ENCODE measurements around the gene TET2.
"Not testable (repeated sequence)": the region's sequence is repeated elsewhere in the genome, so short reads cannot be mapped to it uniquely, and the experiment has no call there.

Gene TET2

GRCh38 chr4:105241451-105241850 is 94.8 kb downstream of the TET2 start:
- DNase-seq = no peak

DNA sequence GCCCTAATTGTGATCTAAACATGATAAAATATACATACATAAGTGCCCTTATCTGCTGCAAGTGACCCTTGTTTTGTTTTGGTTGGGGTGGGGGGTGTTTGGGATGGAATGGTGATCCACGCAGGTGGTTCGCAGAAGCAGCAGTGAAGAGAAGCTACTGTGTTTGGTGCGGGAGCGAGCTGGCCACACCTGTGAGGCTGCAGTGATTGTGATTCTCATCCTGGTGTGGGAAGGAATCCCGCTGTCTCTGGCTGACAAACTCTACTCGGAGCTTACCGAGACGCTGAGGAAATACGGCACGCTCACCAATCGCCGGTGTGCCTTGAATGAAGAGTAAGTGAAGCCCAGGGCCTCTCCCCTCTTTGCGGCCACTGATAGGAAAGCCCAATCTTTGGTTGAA is 96.8 kb downstream of the TET2 start:
- no peak for DNase-seq

DNA sequence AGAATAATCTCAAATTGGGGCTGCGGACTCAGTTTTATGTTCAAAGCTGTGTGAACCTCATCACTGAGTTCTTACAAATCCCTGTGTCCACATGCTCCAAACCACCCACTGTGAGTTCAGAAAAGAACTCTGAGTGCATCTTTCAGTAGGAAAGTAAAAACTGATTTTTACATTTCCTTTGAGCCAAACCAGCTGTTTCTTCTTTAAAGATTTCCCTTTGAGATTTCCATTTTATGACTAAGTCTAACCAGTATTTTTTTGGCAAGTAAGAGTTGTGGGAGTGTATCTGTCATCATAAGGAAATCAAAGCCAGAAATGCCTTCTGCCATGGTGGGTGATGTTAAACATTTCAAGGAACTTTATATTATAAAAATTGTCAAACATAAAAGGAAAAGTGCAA is 100.0 kb downstream of the TET2 start:
- no peak for DNase-seq

GRCh38 chr4:105248613-105249012 is 101.9 kb downstream of the TET2 start:
- no peak for DNase-seq

DNA sequence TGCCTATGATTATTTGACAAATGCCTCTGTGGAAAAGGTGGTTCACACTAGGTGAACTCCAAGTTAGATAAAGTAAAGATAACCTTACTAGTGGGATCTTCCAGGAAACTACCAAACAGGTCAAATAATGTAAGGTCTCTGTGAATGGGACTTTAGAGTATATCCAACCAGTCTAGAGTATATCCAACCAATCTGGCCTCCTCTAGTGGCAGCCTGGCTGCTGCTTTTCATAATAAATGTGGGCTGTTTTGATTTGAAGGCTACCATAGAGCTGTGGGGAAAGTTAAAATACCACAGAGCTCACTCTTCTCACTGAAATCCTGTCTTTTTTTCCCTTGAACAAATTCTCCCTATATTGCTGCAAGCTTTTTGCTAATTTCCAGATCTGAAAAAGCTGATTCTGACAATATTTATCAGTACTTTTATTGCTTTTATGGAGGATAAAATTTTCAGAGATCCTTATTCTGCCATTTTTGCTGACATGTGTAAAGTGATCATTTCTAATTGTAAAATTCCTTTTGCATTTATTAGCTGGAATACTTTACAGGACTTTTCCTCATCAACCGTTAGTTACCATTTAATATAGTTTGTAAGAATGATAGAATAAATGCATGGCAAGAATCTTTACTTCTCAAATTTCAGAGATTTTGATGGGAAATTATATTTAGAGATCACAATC is 111.3 kb downstream of the TET2 start:
- DNase-seq = no peak

DNA sequence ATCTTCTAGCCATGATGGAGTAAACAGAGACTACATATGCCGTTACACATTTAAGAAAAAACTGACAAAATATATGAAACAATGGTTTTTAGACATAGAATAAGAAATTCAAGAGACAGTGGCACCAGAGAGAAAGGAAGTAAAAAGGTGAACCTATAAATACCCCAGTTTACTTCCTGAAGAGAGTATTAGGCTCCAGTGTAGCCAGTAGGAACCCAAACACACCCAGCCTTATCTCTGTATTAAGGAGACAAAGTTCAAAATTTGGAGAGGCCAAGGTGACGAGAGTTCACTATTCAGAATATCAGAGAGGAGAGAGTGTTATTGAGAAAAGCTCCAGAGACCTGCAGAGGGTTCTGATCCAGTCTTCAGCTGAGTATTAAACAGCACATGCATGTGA is 119.0 kb downstream of the TET2 start:
- no peak for DNase-seq

DNA sequence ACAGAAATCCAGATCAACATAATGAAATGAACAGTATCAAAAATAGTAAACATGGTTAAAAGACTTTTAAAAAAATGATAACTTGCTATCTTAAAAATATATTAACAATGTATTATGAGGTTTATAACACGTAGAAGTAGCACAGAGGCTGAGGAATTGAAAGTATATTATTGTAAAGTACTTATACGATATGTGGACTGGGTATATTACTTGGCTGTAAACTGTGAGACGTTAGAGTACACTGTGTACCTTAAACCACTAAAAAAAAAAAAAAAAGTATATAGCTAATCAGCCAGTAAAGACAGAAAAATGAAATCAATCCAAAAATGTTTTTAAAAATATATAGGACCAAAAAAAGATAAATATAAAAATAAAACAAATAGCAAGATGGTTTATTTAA is 120.6 kb downstream of the TET2 start:
- DNase-seq = no peak

- DNase-seq = no peak
Observed at GRCh38 chr4:105272002-105272401, 125.3 kb downstream of the TET2 start.

DNA sequence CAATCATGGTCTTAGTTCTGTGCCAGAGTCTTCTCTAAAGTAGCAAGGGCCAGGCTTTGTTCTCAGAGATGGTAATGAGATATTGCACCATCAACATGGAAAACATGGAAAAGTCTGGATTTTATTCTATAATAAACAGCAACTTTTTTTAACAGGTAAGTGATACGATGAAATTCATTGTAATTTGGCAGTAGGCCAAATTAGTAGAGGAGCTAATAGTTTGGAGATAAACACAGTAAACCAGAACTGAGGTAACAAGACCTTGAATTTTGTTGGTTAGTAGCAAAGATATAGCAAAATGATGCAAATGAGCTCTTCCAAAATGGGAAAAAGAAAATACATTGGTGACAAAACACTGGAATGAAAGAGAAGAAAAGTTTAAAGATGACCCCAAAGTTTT is 126.6 kb downstream of the TET2 start:
- DNase-seq = no peak

- DNase-seq = no peak
Observed at GRCh38 chr4:105274090-105274489, 127.4 kb downstream of the TET2 start.

DNA sequence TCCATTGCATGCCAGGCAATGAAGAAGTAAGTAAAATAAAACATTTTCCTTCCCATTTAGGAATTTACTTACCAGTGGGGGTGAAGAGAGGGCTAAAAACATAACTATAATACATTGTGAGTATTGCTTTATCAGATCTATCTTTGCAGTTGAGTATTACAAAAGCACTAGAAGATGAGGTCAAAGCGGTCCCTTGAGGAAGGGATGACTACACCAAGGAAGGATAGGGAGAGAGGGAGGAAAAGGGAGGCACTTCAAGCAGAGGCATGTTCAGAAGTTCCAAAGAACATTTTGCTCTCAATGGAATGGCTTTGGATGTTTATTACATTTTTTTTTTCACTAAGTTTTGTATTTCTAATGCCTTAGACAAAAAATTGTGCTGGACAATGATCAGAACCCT is 127.8 kb downstream of the TET2 start:
- DNase-seq = no peak

GRCh38 chr4:105276361-105277104 is 129.9 kb downstream of the TET2 start:
- no peak for DNase-seq

- peak; percentile 55 for DNase-seq
Observed at GRCh38 chr4:105277702-105278101, 131.0 kb downstream of the TET2 start.

DNA sequence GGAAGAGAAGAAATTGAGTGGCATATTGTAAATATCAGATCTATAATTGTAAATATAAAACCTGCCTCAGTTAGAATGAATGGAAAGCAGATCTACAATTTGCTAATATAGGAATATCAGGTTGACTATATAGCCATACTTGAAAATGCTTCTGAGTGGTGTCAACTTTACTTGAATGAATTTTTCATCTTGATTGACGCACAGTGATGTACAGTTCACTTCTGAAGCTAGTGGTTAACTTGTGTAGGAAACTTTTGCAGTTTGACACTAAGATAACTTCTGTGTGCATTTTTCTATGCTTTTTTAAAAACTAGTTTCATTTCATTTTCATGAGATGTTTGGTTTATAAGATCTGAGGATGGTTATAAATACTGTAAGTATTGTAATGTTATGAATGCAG is 132.6 kb downstream of the TET2 start:
- DNase-seq = no peak

DNA sequence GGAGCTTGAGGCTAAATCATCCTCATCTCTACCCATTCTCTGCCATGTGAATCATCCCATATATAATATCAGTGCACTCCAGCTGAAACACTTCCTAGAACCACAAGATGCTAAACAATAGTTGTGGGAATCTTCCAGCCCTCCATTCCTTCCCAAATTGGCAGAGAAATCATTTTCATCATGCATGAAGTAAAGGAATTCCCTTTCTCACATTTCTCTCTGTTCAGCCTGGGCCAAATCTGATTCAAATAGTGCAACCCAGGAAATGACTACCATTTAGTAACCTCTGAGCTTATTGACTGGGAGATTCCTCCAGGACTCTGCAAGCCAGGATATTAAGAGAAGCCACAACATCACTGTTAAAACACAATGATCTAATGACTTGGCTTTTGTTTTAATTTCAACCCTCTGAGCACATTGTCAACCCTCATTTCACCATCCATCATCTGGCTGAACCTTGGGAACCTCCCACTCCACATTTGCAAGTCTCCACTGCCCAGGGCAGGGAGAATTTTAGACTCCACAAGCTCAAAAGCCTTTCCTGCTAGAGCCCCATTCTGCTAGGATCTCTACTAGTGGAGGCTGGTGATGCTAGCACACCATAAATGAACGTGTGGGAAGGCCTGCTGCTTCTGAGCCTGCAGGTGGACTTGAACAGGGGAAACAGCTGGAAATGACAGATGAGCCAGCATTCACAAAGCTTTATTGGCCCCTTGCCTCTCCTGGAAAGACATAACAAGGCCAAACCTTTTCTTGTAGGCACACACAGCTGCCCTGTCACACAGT is 133.9 kb downstream of the TET2 start:
- no peak for DNase-seq

- no peak for DNase-seq
Observed at GRCh38 chr4:105281124-105281415, 134.4 kb downstream of the TET2 start.

DNA sequence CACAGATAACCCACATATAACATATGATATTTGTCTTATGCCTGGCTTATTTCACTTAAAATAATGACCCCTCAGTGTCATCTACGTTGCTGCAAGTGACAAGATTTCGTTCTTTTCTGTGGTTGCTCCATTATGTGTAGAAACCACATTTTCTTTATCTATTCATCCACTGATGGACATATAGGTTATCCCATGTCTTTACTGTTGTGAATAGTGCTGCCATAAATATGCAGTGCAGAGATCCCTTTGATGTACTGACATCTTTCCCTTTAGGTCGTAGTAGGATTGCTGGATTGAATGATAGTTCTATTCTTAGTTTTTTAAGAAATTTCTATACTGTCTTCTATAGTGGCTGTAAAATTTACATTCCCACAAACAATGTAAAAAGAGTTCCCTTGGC is 135.8 kb downstream of the TET2 start:
- DNase-seq = no peak

GRCh38 chr4:105283501-105283900 is 136.8 kb downstream of the TET2 start:
- DNase-seq = no peak

DNA sequence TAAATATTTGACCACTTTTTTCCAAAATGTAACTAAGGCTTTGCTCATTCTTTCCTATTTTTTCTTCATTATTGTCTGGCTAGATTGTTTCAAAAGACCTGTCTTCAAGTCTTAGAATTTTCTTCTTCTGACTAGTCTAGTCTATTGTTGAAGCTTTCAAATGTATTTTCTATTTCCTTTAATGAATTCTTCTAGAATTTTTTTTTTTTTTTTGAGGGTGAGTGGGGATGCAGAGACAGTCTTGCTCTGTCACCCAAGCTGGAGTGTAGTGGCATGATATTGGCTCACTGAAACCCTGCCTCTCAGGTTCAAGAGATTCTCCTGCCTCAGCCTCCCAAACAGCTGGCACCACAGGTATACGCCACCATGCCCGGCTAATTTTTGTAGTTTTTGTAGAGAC is 141.4 kb downstream of the TET2 start:
- no peak for DNase-seq

GRCh38 chr4:105291925-105292324 is 145.2 kb downstream of the TET2 start:
- no peak for DNase-seq

DNA sequence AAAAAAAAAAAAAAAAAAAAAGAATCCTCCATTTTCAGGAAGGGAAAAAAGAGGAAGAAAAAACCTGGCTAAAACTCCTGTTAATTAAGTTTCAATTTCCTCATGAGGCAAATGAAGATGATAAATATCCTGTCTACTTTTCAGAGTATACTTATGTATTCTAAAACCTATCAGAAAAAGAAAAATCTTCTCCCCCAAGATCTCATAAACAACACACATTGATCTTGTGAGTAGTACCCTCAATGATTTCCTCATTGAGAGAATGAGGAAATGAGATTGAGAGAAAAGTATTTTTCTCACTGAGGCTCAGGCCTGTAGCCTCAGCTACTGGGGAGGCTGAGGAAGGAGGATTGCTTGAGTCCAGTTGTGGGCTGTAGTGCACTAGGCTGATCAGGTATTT is 146.7 kb downstream of the TET2 start:
- DNase-seq = no peak

GRCh38 chr4:105296672-105297071 is 150.0 kb downstream of the TET2 start:
- no peak for DNase-seq

DNA sequence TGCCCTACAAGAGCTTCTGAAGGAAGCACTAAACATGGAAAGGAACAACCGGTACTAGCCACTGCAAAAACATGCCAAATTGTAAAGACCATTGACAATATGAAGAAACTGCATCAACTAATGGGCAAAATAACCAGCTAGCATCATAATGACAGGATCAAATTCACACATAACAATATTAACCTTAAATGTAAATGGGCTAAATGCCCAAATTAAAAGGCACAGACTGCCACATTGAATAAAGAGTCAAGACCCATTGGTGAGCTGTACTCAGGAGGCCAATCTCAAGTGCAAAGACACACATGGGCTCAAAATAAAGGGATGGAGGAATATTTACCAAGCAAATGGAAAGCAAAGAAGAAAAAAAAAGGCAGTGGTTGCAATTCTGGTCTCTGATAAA is 152.4 kb downstream of the TET2 start:
- DNase-seq = not testable (repeated sequence)

GRCh38 chr4:105304085-105304484 is 157.4 kb downstream of the TET2 start:
- DNase-seq = no peak

All from NCI-H2029 (cell line).